ENCODE results near the gene CXCL3. TPM values are rescaled to one million over a fixed set of nuclear protein-coding genes. Genes with fewer than 3 reads are reported as not detected.
A peak's percentile ranks its signal among the peaks of the same experiment; 100 is the strongest.

The CXCL3 gene
- total RNA-seq, 6 experiments from 2014 or later, result 0.40 to 2.3 (median 1.4) TPM

DNA sequence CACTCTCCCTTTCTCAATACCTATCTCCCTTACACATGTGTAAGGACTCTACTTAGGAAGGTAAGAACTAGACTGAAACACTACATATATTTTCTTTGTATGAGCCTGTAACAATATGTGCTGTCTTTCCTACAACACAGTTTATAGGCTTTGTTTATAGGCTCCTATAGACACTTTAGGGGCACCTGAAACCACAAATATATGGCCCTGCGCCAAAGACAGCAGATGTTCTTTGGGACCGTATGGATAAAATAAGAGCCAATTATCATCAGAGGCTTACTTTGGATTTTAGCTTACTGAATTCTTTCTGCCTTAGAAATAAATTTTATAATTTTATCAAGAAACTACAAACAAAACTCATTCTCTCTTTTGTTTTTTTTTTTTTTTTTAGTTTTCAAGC, 16.6 kb upstream of the CXCL3 start:
- Mint-ChIP-seq H3K27ac (no peak overlapping the region), H3K4me1 (ENCODE audit: low read depth) (peaks cover 29% of the 10 kb centered on the region), H3K4me3 (no peak overlapping the region), H3K27me3 (ENCODE audit: insufficient read depth) (no peaks in the 10 kb centered on the region), H3K36me3 (ENCODE audit: low read depth) (no peaks in the 10 kb centered on the region), H3K9me3 (no peaks in the 10 kb centered on the region)
- TF ChIP-seq, protein P1, sequence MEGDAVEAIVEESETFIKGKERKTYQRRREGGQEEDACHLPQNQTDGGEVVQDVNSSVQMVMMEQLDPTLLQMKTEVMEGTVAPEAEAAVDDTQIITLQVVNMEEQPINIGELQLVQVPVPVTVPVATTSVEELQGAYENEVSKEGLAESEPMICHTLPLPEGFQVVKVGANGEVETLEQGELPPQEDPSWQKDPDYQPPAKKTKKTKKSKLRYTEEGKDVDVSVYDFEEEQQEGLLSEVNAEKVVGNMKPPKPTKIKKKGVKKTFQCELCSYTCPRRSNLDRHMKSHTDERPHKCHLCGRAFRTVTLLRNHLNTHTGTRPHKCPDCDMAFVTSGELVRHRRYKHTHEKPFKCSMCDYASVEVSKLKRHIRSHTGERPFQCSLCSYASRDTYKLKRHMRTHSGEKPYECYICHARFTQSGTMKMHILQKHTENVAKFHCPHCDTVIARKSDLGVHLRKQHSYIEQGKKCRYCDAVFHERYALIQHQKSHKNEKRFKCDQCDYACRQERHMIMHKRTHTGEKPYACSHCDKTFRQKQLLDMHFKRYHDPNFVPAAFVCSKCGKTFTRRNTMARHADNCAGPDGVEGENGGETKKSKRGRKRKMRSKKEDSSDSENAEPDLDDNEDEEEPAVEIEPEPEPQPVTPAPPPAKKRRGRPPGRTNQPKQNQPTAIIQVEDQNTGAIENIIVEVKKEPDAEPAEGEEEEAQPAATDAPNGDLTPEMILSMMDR (IDR thresholded peaks at IDR 0.05), result no peak
- DNase-seq, result no peak

DNA sequence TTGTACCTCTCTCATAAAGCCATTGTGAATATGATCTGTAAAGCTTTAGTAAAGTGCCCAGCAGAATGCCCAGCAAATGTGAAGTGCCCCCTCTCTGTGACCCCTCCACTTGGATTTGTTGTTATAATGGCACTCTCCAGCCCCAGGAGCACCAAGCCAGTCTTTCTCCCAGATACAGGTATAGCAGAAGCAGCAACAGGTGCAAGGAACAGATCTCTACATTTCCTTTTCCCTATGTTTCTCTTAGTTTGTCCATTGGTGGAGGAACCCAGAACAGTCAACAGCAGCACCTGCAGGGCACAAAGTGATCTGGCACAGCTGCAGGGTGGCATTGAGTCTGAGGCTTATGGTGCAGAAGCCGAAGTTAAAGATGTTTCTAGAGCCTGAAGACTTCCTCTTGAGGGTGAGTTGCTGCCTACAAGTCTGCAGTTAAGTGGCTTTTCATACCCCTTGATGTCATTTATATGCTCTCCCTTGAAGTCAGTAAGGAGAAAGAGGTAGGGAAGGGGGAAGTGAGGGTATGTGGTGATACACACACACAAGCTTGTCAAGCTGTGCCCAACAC, 16.1 kb upstream of the CXCL3 start:
- TF ChIP-seq, protein P1 (IDR thresholded peaks at IDR 0.05), result no peak
- Mint-ChIP-seq H3K27me3 (ENCODE audit: insufficient read depth) (no peaks in the 10 kb centered on the region), H3K36me3 (ENCODE audit: low read depth) (no peaks in the 10 kb centered on the region), H3K4me3 (no peak overlapping the region), H3K9me3 (no peaks in the 10 kb centered on the region), H3K27ac (no peak overlapping the region), H3K4me1 (ENCODE audit: low read depth) (peaks cover 29% of the 10 kb centered on the region)
- no peak for DNase-seq

DNA sequence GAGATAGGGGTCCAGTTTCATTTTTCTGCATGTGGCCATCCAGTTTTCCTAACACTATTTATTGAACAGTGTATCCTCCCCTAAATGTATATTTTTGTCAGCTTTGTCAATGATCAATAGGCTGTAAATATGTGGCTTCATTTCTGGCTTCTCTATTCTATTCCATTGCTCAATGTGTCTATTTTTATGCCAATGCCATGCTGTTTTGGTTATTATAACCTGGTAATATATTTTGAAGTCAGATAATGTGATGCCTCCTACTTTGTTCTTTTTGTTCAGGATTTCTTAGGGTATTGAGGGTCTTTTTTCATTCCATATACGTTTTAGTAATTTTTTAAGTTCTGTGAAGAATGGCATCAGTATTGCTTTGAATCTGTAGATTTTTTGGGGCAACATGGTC, 8.7 kb upstream of the CXCL3 start:
- TF ChIP-seq, protein P1 (IDR thresholded peaks at IDR 0.05), result no peak
- no peak for DNase-seq
- Mint-ChIP-seq H3K4me3 (no peak overlapping the region), H3K9me3 (peaks cover 16% of the 10 kb centered on the region), H3K4me1 (ENCODE audit: low read depth) (peaks cover 37% of the 10 kb centered on the region), H3K36me3 (ENCODE audit: low read depth) (peaks cover 19% of the 10 kb centered on the region), H3K27ac (no peak overlapping the region), H3K27me3 (ENCODE audit: insufficient read depth) (no peaks in the 10 kb centered on the region)

DNA sequence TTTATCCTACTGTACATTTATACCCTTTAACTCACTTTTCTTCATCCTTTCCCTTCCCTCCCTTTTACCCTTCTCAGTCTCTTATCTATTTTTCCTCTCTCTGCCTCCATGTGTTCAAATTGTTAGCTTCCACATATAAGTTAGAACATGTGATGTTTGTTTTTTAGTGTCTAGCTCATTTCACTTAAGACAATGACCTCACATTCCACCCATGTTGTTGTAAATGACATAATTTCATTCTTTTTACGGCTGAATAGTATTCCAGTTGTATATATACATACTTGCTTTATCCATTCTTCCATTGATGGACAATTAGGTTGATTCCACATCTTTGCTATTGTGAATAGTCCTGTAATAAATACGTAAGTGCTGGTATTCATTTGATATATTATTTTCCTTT, 7.3 kb upstream of the CXCL3 start:
- H3K27me3 Mint-ChIP-seq (ENCODE audit: insufficient read depth), result no peaks in the 10 kb centered on the region
- H3K27ac Mint-ChIP-seq, result peak overlapping the region; percentile 69
- no peak for DNase-seq
- peaks cover 51% of the 10 kb centered on the region for H3K4me1 Mint-ChIP-seq (ENCODE audit: low read depth)
- H3K9me3 Mint-ChIP-seq, result peaks cover 16% of the 10 kb centered on the region
- TF ChIP-seq, protein P1 (IDR thresholded peaks at IDR 0.05), result no peak
- H3K4me3 Mint-ChIP-seq, result peak overlapping the region; percentile 53; the same call in 1 of the 2 replicates
- H3K36me3 Mint-ChIP-seq (ENCODE audit: low read depth), result peaks cover 19% of the 10 kb centered on the region

DNA sequence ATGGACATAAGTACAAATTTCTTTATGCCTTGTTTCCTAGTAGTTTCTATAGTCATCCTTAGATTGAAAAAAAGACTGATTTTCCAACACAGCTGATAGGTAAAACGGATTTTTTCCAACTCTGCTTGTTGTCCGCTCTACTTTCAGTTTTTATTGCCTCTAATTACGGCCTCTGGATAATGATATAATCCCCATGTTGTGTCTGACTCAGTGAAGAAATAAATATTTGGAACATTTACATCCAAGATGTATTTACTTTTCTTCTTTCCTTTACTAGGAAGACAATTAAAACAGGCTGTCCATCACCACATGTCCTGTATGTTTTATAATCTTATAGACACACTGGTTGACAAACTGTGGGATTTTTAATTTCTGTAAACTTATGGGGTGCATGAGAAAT, 6.8 kb upstream of the CXCL3 start:
- H3K27ac Mint-ChIP-seq, result peak overlapping the region; percentile 69
- H3K4me1 Mint-ChIP-seq (ENCODE audit: low read depth), result peaks cover 54% of the 10 kb centered on the region
- peaks cover 16% of the 10 kb centered on the region for H3K9me3 Mint-ChIP-seq
- no peak for DNase-seq
- TF ChIP-seq, protein P1 (IDR thresholded peaks at IDR 0.05), result no peak
- H3K4me3 Mint-ChIP-seq, result peak overlapping the region; percentile 53
- peaks cover 19% of the 10 kb centered on the region for H3K36me3 Mint-ChIP-seq (ENCODE audit: low read depth)
- no peaks in the 10 kb centered on the region for H3K27me3 Mint-ChIP-seq (ENCODE audit: insufficient read depth)
